HepG2 (cell line): ENCODE results near the gene LCLAT1.

ENCODE experiments used
- HDAC2 ChIP-seq: sonication (generic); formaldehyde crosslinking; IDR thresholded peaks from 2 replicates; pipeline ENCODE4 v1.4.0; 2020; ENCODE audit warnings: missing genetic modification reagents
- IRF2 ChIP-seq: IDR thresholded peaks from 2 replicates; pipeline ENCODE4 v1.6.1; 2018; ENCODE audit warnings: missing genetic modification reagents, missing compliant biosample characterization
- MYC ChIP-seq: sonication (generic); formaldehyde crosslinking; IDR thresholded peaks from 2 replicates; pipeline ENCODE4 v1.9.0; 2021; ENCODE audit warnings: missing genetic modification reagents, borderline replicate concordance
- POLR2A ChIP-seq, 2 experiments: IDR thresholded peaks; 2 replicates each; pipeline ENCODE4 v1.6.1; 2011; ENCODE audit warnings: low read depth in 2 of 2, low read length in 2 of 2, mild to moderate bottlenecking in 1 of 2, moderate library complexity in 1 of 2; ENCODE audit not compliant: insufficient read depth in 1 of 2
- ZNF530 ChIP-seq: sonication (generic); formaldehyde crosslinking; IDR thresholded peaks from 2 replicates; pipeline ENCODE4 v1.5.0; 2020; ENCODE audit warnings: low read depth, mild to moderate bottlenecking, missing genetic modification reagents
- TF ChIP-seq, protein P1 (sequence below): sonication (generic); formaldehyde crosslinking; IDR thresholded peaks from 2 replicates; pipeline ENCODE4 v1.5.0; 2020; ENCODE audit warnings: mild to moderate bottlenecking, missing genetic modification reagents

DNA sequence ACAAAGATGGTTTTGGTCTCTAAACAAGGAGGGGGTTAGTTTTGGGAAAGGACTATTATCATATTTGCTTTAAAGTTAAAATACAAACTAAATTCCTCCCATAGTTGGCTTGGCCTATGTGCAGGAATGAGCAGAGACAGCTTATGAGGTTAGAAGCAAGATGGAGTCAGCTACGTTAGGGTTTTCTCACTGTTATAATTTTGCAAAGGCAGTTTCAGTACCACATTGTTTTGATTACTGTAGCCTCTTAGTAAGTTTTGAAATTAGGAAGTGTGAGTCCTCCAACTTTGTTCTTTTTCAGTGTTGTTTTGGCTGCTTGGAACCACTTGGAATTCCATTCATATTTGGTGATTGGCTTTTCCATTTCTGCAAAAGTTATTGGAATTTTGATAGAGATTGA, 23.4 kb downstream of the LCLAT1 start:
- TF ChIP-seq ZNF530 (CRISPR knock-in tag) (no peak), MYC (CRISPR knock-in tag) (no peak), IRF2 (no peak), POLR2A (IDR thresholded peaks at IDR 0.05; ENCODE audit: insufficient read depth in 1 of 2, low read depth in 2 of 2, low read length in 2 of 2) (no peak), HDAC2 (CRISPR knock-in tag) (no peak)
- TF ChIP-seq, protein P1, sequence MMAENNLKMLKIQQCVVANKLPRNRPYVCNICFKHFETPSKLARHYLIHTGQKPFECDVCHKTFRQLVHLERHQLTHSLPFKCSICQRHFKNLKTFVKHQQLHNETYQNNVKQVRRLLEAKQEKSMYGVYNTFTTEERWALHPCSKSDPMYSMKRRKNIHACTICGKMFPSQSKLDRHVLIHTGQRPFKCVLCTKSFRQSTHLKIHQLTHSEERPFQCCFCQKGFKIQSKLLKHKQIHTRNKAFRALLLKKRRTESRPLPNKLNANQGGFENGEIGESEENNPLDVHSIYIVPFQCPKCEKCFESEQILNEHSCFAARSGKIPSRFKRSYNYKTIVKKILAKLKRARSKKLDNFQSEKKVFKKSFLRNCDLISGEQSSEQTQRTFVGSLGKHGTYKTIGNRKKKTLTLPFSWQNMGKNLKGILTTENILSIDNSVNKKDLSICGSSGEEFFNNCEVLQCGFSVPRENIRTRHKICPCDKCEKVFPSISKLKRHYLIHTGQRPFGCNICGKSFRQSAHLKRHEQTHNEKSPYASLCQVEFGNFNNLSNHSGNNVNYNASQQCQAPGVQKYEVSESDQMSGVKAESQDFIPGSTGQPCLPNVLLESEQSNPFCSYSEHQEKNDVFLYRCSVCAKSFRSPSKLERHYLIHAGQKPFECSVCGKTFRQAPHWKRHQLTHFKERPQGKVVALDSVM (CRISPR knock-in tag), result no peak
